Measurements from ENCODE around the gene NEURL1B.

Gene NEURL1B

GRCh38 chr5:172642051-172642409, 967 bp downstream of the NEURL1B start:
- Histone ChIP-seq H3K27ac (replicated peaks) (no peak overlapping the region), H3K4me3 (replicated peaks; ENCODE audit: insufficient read depth, low read length) (no peak overlapping the region), H3K27me3 (ENCODE audit: insufficient read depth, poor library complexity, severe bottlenecking) (peaks cover 55% of the 10 kb centered on the region)
- no peak for DNase-seq (ENCODE audit: low read depth in 1 of 2, low spot score in 1 of 2)
- TF ChIP-seq REST (IDR thresholded peaks at IDR 0.05; ENCODE audit: insufficient replicate concordance, low read depth), result no peak
- TF ChIP-seq CTCF (IDR thresholded peaks at IDR 0.05; ENCODE audit: insufficient read depth, low read length), result no peak
- TF ChIP-seq POLR2AphosphoS5 (IDR thresholded peaks at IDR 0.05; ENCODE audit: low read depth), result no peak
- no peak for TF ChIP-seq GABPA (IDR thresholded peaks at IDR 0.05; ENCODE audit: low read depth)
- no peak for TF ChIP-seq SPI1 (IDR thresholded peaks at IDR 0.05; ENCODE audit: borderline replicate concordance, low read depth)

GRCh38 chr5:172642486-172642885, 1.4 kb downstream of the NEURL1B start:
- no peak overlapping the region for H3K27ac ChIP-seq (replicated peaks)
- no peak overlapping the region for H3K4me3 ChIP-seq (replicated peaks; ENCODE audit: insufficient read depth, low read length)
- no peak for DNase-seq (ENCODE audit: low read depth in 1 of 2, low spot score in 1 of 2)
- no peak for TF ChIP-seq POLR2AphosphoS5 (IDR thresholded peaks at IDR 0.05; ENCODE audit: low read depth)
- no peak for TF ChIP-seq SPI1 (IDR thresholded peaks at IDR 0.05; ENCODE audit: borderline replicate concordance, low read depth)
- no peak for TF ChIP-seq GABPA (IDR thresholded peaks at IDR 0.05; ENCODE audit: low read depth)
- no peak for TF ChIP-seq REST (IDR thresholded peaks at IDR 0.05; ENCODE audit: insufficient replicate concordance, low read depth)
- H3K27me3 ChIP-seq (ENCODE audit: insufficient read depth, poor library complexity, severe bottlenecking), result peaks cover 55% of the 10 kb centered on the region

- H3K4me3 ChIP-seq (replicated peaks; ENCODE audit: insufficient read depth, low read length), result no peak overlapping the region
- no peak overlapping the region for H3K27ac ChIP-seq (replicated peaks)
These were observed 2.1 kb downstream of the NEURL1B start for GRCh38 chr5:172642926-172643871.

More at GRCh38 chr5:172642926-172643871, 2.1 kb downstream of the NEURL1B start:
- no peak for DNase-seq (ENCODE audit: low read depth in 1 of 2, low spot score in 1 of 2)
- no peak for TF ChIP-seq REST (IDR thresholded peaks at IDR 0.05; ENCODE audit: insufficient replicate concordance, low read depth)
- no peak for TF ChIP-seq CTCF (IDR thresholded peaks at IDR 0.05; ENCODE audit: insufficient read depth, low read length)
- TF ChIP-seq POLR2AphosphoS5 (IDR thresholded peaks at IDR 0.05; ENCODE audit: low read depth), result no peak
- no peak for TF ChIP-seq GABPA (IDR thresholded peaks at IDR 0.05; ENCODE audit: low read depth)
- TF ChIP-seq SPI1 (IDR thresholded peaks at IDR 0.05; ENCODE audit: borderline replicate concordance, low read depth), result no peak
- H3K27me3 ChIP-seq (ENCODE audit: insufficient read depth, poor library complexity, severe bottlenecking), result peaks cover 53% of the 10 kb centered on the region

Measured in HL-60 (cell line).